PC-3 (cell line): ENCODE data around the gene VPS13A. TPM values are rescaled to one million over a fixed set of nuclear protein-coding genes. Genes with fewer than 3 reads are reported as not detected.

ENCODE experiments used
- ATAC-seq: fragments of 200-7000 bp; cut with Tn5 transposase; 2 replicates; pipeline ENCODE4 v1.9.1; 2020; ENCODE audit warnings: mild to moderate bottlenecking, moderate library complexity
- BruUV-seq: library from RNA; stranded (reverse); fragments of 400-500 nt; replicated peaks from 2 replicates; lab custom pipeline; 2021; lab: Mats Ljungman, UMichigan
- CTCF ChIA-PET: fragments of 300-600 bp; sonication (Branson Sonifier 250); formaldehyde crosslinking; loops from one replicate; lab custom pipeline; 2022; ENCODE audit warnings: antibody characterized with exemption; lab: Charles Lee
- POLR2A ChIA-PET: fragments of 300-600 bp; sonication (Branson Sonifier 250); formaldehyde crosslinking; loops from one replicate; lab custom pipeline; 2022; ENCODE audit warnings: antibody characterized with exemption; ENCODE audit not compliant: unreplicated experiment; lab: Charles Lee
- DNase-seq: peaks from one replicate; pipeline ENCODE4 v3.0.0-alpha.2; 2015
- H2AFZ ChIP-seq: fragments of 300-600 bp; sonication (generic); 2 replicates; pipeline ENCODE4 v1.6.0; 2016; ENCODE audit warnings: antibody characterized with exemption, low read length
- H3F3A ChIP-seq: fragments of 300-600 bp; sonication (generic); one replicate; pipeline ENCODE4 v1.6.0; 2017; ENCODE audit warnings: antibody characterized with exemption, low read length, control low read depth, mild to moderate bottlenecking; ENCODE audit not compliant: unreplicated experiment
- H3K27ac ChIP-seq: fragments of 300-600 bp; sonication (generic); 2 replicates; pipeline ENCODE4 v1.5.1; 2016; ENCODE audit warnings: mild to moderate bottlenecking, low read length
- H3K27me3 ChIP-seq: fragments of 300-600 bp; sonication (generic); 2 replicates; pipeline ENCODE4 v1.6.1; 2016; ENCODE audit warnings: low read length, mixed read lengths
- H3K36me3 ChIP-seq: fragments of 300-600 bp; sonication (generic); 2 replicates; pipeline ENCODE4 v1.6.1; 2016; ENCODE audit warnings: low read depth, mixed run types, low read length, mixed read lengths
- H3K4me1 ChIP-seq: fragments of 300-600 bp; sonication (generic); 2 replicates; pipeline ENCODE4 v1.5.1; 2016; ENCODE audit warnings: low read length; ENCODE audit not compliant: insufficient read depth
- H3K4me2 ChIP-seq: fragments of 300-600 bp; sonication (generic); 2 replicates; pipeline ENCODE4 v1.6.0; 2016; ENCODE audit warnings: low read length
- H3K4me3 ChIP-seq: fragments of 300-600 bp; sonication (generic); 2 replicates; pipeline ENCODE4 v1.5.1; 2016; ENCODE audit warnings: mild to moderate bottlenecking, low read length, mixed read lengths
- H3K79me2 ChIP-seq: fragments of 300-600 bp; sonication (generic); 2 replicates; pipeline ENCODE4 v1.6.1; 2017; ENCODE audit warnings: low read length, mixed read lengths
- H3K9ac ChIP-seq: fragments of 300-600 bp; sonication (generic); 2 replicates; pipeline ENCODE4 v1.6.0; 2016; ENCODE audit warnings: mild to moderate bottlenecking, low read length
- H3K9me2 ChIP-seq: fragments of 300-600 bp; sonication (generic); replicated peaks from 2 replicates; pipeline ENCODE4 v1.6.1; 2016; ENCODE audit warnings: mixed run types, low read length, mixed read lengths
- H3K9me3 ChIP-seq: fragments of 300-600 bp; sonication (generic); 2 replicates; pipeline ENCODE4 v1.6.1; 2016; ENCODE audit warnings: low read length, mixed read lengths
- H4K20me1 ChIP-seq: fragments of 300-600 bp; sonication (generic); 2 replicates; pipeline ENCODE4 v1.6.1; 2016; ENCODE audit warnings: low read length, mixed read lengths
- EZH2 ChIP-seq: fragments of 300-600 bp; sonication (generic); IDR thresholded peaks from one replicate; pipeline ENCODE4 v1.6.1; 2017; ENCODE audit warnings: antibody characterized with exemption, mild to moderate bottlenecking, low read length; ENCODE audit not compliant: unreplicated experiment
- EZH2phosphoT487 ChIP-seq: fragments of 300-600 bp; sonication (generic); IDR thresholded peaks from 2 replicates; pipeline ENCODE4 v1.6.1; 2018; ENCODE audit warnings: mild to moderate bottlenecking, antibody characterized with exemption, low read length, borderline replicate concordance
- intact Hi-C: fragments of 100-400 bp; cut with micrococcal nuclease; formaldehyde crosslinking; loops from 2 replicates; pipeline ENCODE4 v1.9.0; 2023
- total RNA-seq: library from RNA; depleted of rRNA; stranded (reverse); fragments of >200 nt; gene quantifications from 2 replicates; pipeline ENCODE4 v1.2.3, GENCODE V29; 2014
- TF ChIP-seq, protein P1 (sequence below): fragments of 300-600 bp; sonication (generic); conservative IDR thresholded peaks from 2 replicates; pipeline ENCODE4 v1.5.1; 2017; ENCODE audit warnings: antibody characterized with exemption, low read depth, mild to moderate bottlenecking, low read length

VPS13A gene
- total RNA-seq, 1 experiment from 2014 or later: 17.5 TPM

DNA sequence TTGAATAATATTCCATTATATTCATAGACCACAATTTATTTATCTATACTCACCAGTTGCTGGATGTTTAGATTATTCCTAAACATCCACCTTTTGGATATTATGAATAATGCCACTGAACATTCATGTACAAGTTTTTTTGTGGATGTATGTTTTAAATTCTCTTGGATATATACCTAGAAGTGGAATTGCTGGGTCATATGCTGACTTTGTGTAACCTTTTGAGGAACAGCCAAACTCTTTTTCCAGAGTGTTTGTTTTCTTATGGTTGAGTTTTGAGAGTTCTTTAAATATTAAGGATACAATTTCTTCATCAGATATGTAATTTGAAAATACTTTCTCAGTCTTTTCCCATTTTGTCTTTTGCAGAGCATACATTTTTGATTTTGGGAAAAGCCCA lies 2.7 kb downstream of the VPS13A start:
- intact Hi-C loops: no loop called here
- no peak overlapping the region for H3K27ac ChIP-seq
- H3K9me2 ChIP-seq: no peaks in the 10 kb centered on the region
- no peak for DNase-seq
- H2AFZ ChIP-seq: 0 out of 2 replicates have a peak overlapping the region, but pooled peaks have one; percentile 9
- POLR2A ChIA-PET: no interaction called here
- peak overlapping the region; percentile 97 for H3K4me2 ChIP-seq
- no peaks in the 10 kb centered on the region for H3K27me3 ChIP-seq
- no peak for ATAC-seq
- CTCF ChIA-PET: no interaction called here
- peak overlapping the region; percentile 88 for H3K4me3 ChIP-seq
- H3K9me3 ChIP-seq: no peaks in the 10 kb centered on the region
- peaks cover 10% of the 10 kb centered on the region; the same call in 1 of the 2 replicates for H3K4me1 ChIP-seq
- no TSS peak for BruUV-seq
- peaks cover 25% of the 10 kb centered on the region; the same call in 1 of the 2 replicates for H4K20me1 ChIP-seq
- no peak for TF ChIP-seq EZH2
- TF ChIP-seq, protein P1, sequence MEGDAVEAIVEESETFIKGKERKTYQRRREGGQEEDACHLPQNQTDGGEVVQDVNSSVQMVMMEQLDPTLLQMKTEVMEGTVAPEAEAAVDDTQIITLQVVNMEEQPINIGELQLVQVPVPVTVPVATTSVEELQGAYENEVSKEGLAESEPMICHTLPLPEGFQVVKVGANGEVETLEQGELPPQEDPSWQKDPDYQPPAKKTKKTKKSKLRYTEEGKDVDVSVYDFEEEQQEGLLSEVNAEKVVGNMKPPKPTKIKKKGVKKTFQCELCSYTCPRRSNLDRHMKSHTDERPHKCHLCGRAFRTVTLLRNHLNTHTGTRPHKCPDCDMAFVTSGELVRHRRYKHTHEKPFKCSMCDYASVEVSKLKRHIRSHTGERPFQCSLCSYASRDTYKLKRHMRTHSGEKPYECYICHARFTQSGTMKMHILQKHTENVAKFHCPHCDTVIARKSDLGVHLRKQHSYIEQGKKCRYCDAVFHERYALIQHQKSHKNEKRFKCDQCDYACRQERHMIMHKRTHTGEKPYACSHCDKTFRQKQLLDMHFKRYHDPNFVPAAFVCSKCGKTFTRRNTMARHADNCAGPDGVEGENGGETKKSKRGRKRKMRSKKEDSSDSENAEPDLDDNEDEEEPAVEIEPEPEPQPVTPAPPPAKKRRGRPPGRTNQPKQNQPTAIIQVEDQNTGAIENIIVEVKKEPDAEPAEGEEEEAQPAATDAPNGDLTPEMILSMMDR: no peak
- H3K36me3 ChIP-seq: no peaks in the 10 kb centered on the region
- H3K9ac ChIP-seq: peak overlapping the region; percentile 70; the same call in 1 of the 2 replicates
- no peaks in the 10 kb centered on the region for H3F3A ChIP-seq
- H3K79me2 ChIP-seq: peaks cover 73% of the 10 kb centered on the region

DNA sequence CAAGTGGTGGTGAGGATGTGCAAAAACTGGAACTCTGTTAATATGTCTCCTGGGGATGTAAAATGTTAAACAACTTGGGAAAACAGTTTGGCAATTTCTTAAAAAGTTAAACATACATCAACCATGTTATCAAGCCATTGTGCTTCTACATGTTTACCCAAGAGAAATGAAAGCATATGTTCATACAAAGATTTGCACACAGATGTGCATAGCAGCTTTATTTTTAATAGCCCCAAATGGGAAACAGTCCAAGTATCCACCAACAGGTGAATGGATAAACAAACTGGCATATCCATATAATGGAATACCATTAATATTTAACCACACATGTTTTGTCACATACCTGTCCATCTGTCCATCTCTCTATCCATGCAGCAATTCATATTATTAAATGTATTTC lies 6.2 kb downstream of the VPS13A start:
- ChIA-PET CTCF (no interaction called here), POLR2A (no interaction called here)
- H3K9me3 ChIP-seq: no peaks in the 10 kb centered on the region
- H3K27me3 ChIP-seq: no peaks in the 10 kb centered on the region
- H3K27ac ChIP-seq: no peak overlapping the region
- H3K9me2 ChIP-seq: no peaks in the 10 kb centered on the region
- no peak overlapping the region for H3K4me2 ChIP-seq
- no TSS peak for BruUV-seq
- H3K4me3 ChIP-seq: no peak overlapping the region
- intact Hi-C loops: no loop called here
- peaks cover 24% of the 10 kb centered on the region; the same call in 1 of the 2 replicates for H4K20me1 ChIP-seq
- TF ChIP-seq, protein P1: no peak
- TF ChIP-seq EZH2phosphoT487: no peak
- TF ChIP-seq EZH2: no peak
- H2AFZ ChIP-seq: no peak overlapping the region
- H3K9ac ChIP-seq: no peak overlapping the region
- no peak for ATAC-seq
- no peaks in the 10 kb centered on the region for H3K36me3 ChIP-seq
- H3F3A ChIP-seq: no peaks in the 10 kb centered on the region
- DNase-seq: no peak
- peaks cover 10% of the 10 kb centered on the region; the same call in 1 of the 2 replicates for H3K4me1 ChIP-seq
- H3K79me2 ChIP-seq: peaks cover 96% of the 10 kb centered on the region

DNA sequence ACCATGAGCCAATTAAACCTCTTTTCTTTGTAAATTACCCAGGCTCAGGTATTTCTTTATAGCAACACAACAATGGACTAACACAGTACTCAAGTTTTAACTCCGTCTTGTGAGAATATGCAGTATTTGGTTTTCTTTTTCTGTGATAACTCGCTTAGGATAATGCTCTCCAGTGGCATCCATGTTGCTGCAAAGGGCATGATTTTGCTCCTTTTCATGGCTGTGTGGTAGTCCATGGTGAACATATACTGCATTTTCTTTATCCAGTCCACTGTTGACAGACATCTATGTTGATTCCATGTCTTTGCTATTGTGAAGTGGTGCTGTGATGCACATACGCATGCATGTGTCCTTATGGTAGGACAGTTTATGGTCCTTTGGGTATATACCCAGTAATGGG lies 10.9 kb downstream of the VPS13A start:
- intact Hi-C loops: no loop called here
- DNase-seq (no peak), ATAC-seq (no peak)
- H3K27me3 ChIP-seq: no peaks in the 10 kb centered on the region
- H3K9ac ChIP-seq: no peak overlapping the region
- H4K20me1 ChIP-seq: 0 out of 2 replicates have a peak, but pooled peaks cover 10% of the 10 kb centered on the region
- no peak overlapping the region for H2AFZ ChIP-seq
- H3K36me3 ChIP-seq: no peaks in the 10 kb centered on the region
- peaks cover 95% of the 10 kb centered on the region for H3K79me2 ChIP-seq
- no peaks in the 10 kb centered on the region; the same call in 1 of the 2 replicates for H3K4me1 ChIP-seq
- no peaks in the 10 kb centered on the region for H3K9me2 ChIP-seq
- H3K4me3 ChIP-seq: no peak overlapping the region
- no TSS peak for BruUV-seq
- H3K9me3 ChIP-seq: no peaks in the 10 kb centered on the region
- CTCF ChIA-PET: no interaction called here
- no peak overlapping the region for H3K4me2 ChIP-seq
- TF ChIP-seq EZH2: no peak
- TF ChIP-seq, protein P1: no peak
- no peak for TF ChIP-seq EZH2phosphoT487
- no peaks in the 10 kb centered on the region for H3F3A ChIP-seq
- POLR2A ChIA-PET: no interaction called here
- no peak overlapping the region for H3K27ac ChIP-seq
